Suprapubic skin (tissue), 4 donors: ENCODE results near the gene POLG.

Experiments
- POLR2A ChIP-seq, 2 donors: fragments of 450-650 bp; IDR thresholded peaks; one replicate each; pipeline ENCODE4 v1.6.1; 2017; ENCODE audit warnings: antibody characterized with exemption in 2 of 2, mild to moderate bottlenecking in 2 of 2, moderate library complexity in 2 of 2
- POLR2AphosphoS5 ChIP-seq, 3 donors: sonication (generic); formaldehyde crosslinking; IDR thresholded peaks; one replicate each; pipeline ENCODE4 v1.6.1; 2017; ENCODE audit warnings: antibody characterized with exemption in 3 of 3
- TF ChIP-seq, protein P1 (sequence below), 2 donors: fragments of 200-600 bp in 1 of 2; fragments of 450-650 bp in 1 of 2; sonication (generic) in 1 of 2; IDR thresholded peaks; one replicate each; pipeline ENCODE4 v1.5.1; 2016 to 2019; ENCODE audit warnings: antibody characterized with exemption in 2 of 2, mild to moderate bottlenecking in 1 of 2, moderate library complexity in 1 of 2

GRCh38 chr15:89345248-89345647 is 10.6 kb upstream of the POLG start:
- TF ChIP-seq POLR2A (IDR thresholded peaks at IDR 0.05) (no peak), POLR2AphosphoS5 (IDR thresholded peaks at IDR 0.05) (no peak)
- TF ChIP-seq, protein P1, sequence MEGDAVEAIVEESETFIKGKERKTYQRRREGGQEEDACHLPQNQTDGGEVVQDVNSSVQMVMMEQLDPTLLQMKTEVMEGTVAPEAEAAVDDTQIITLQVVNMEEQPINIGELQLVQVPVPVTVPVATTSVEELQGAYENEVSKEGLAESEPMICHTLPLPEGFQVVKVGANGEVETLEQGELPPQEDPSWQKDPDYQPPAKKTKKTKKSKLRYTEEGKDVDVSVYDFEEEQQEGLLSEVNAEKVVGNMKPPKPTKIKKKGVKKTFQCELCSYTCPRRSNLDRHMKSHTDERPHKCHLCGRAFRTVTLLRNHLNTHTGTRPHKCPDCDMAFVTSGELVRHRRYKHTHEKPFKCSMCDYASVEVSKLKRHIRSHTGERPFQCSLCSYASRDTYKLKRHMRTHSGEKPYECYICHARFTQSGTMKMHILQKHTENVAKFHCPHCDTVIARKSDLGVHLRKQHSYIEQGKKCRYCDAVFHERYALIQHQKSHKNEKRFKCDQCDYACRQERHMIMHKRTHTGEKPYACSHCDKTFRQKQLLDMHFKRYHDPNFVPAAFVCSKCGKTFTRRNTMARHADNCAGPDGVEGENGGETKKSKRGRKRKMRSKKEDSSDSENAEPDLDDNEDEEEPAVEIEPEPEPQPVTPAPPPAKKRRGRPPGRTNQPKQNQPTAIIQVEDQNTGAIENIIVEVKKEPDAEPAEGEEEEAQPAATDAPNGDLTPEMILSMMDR (IDR thresholded peaks at IDR 0.05), result no peak
